GM12864 (cell line): Measurements from ENCODE around the gene OSBPL9.

Experiments
- DNase-seq: peaks from one replicate; pipeline ENCODE4 v3.0.0-alpha.2; 2011; ENCODE audit warnings: low read depth
- H3K4me3 ChIP-seq: 2 replicates; pipeline ENCODE4 v1.5.1; 2011; ENCODE audit warnings: mild to moderate bottlenecking, low read depth, low read length, control low read depth
- CTCF ChIP-seq: IDR thresholded peaks from 2 replicates; pipeline ENCODE4 v1.5.1; 2011; ENCODE audit warnings: low read depth, mild to moderate bottlenecking, moderate library complexity, low read length, control low read depth, inconsistent platforms; ENCODE audit errors: missing control alignments

Gene OSBPL9

DNA sequence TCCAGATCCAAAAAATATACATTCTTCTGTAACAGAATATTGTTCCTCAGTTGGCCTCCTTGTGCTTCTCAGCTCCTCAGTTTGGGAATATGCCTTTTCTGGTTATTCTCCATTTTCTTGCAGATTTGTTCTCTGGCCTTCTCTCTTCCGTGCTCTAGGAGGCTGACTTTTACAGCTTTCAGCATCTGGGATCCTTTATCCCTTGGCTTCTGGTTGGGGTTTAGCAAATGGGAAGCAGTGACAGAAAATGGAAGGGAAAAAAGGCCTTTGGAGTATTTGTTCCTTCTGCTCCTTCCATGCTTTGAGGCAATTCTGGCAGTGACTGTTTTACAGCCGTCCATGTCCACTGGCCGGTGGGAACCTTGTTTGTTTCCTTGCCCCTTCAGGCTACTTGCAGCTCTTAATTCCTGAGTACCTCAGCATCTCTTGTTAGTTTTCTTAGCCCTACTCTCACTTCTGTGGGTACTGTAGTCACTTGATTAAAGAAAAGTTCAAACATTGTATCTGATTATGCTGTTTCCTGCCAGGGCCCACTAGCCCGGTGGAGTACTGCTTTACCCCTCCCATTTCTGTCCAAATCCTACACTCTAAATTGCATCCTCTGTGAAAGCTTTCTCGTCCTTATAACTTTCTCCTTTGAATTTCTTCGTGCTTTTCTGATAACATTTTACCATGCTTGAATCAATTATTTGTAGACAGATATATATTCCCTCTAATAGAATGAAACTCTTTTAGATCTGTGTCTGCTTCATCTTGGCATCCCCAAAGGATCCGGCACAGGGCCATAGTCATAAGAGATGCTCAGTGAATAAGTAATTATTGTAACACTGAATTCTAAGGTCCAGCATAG is 118.2 kb downstream of the OSBPL9 start:
- no peak for DNase-seq
- H3K4me3 ChIP-seq: no peak overlapping the region
- no peak for TF ChIP-seq CTCF

- DNase-seq: no peak
- H3K4me3 ChIP-seq: no peak overlapping the region
- TF ChIP-seq CTCF: no peak
Observed at GRCh38 chr1:51735746-51736254, 118.9 kb downstream of the OSBPL9 start.

DNA sequence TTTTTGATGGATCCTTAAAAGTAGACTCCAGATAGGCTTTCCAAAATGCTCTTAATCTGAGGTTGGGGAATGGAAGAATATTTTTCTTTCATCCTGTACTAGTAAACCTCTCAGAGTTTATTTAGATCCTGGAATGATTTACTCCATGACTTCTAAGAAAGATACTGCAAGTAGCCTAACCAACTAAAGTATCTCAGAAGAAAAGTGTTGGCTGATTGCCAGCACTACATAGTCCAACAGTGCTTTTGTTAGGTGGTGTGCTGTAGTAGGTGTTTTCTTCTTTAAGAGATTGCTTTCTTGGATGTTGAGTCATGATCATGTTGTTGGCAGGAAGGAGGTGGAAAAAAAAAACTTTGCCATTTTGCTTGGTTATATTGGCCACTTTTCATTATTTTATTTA is 119.8 kb downstream of the OSBPL9 start:
- TF ChIP-seq CTCF: no peak
- no peak overlapping the region for H3K4me3 ChIP-seq
- DNase-seq: no peak

GRCh38 chr1:51738681-51739080 is 121.8 kb downstream of the OSBPL9 start:
- H3K4me3 ChIP-seq: no peak overlapping the region
- no peak for TF ChIP-seq CTCF
- DNase-seq: no peak

- no peak overlapping the region for H3K4me3 ChIP-seq
- DNase-seq: peak; percentile 36
- no peak for TF ChIP-seq CTCF
Observed at GRCh38 chr1:51740652-51741051, 123.8 kb downstream of the OSBPL9 start.

GRCh38 chr1:51741121-51741681 is 124.3 kb downstream of the OSBPL9 start:
- no peak for TF ChIP-seq CTCF
- no peak overlapping the region for H3K4me3 ChIP-seq
- no peak for DNase-seq
